Colonic mucosa (tissue), 4 donors: ENCODE measurements around the gene BOLA3. TPM values are rescaled to one million over a fixed set of nuclear protein-coding genes. Genes with fewer than 3 reads are reported as not detected.
"Not testable (repeated sequence)": the region's sequence is repeated elsewhere in the genome, so short reads cannot be mapped to it uniquely, and the experiment has no call there.

Experiments
- DNase-seq: peaks from one replicate; pipeline ENCODE4 v3.0.0-alpha.2; 2020
- H3K27ac ChIP-seq: fragments of 200-600 bp; one replicate; pipeline ENCODE4 v1.8.0; 2021
- H3K27me3 ChIP-seq: fragments of 200-600 bp; one replicate; pipeline ENCODE4 v1.8.0; 2021
- H3K36me3 ChIP-seq: fragments of 200-600 bp; one replicate; pipeline ENCODE4 v1.8.0; 2021
- H3K4me1 ChIP-seq: fragments of 200-600 bp; one replicate; pipeline ENCODE4 v1.8.0; 2021; ENCODE audit warnings: mild to moderate bottlenecking
- H3K4me3 ChIP-seq: fragments of 200-600 bp; one replicate; pipeline ENCODE4 v1.8.0; 2021
- H3K9ac ChIP-seq, 2 donors: one replicate each; pipeline ENCODE4 v1.7.0; 2013; ENCODE audit warnings: control low read depth in 2 of 2, low read depth in 2 of 2, low read length in 2 of 2
- H3K9me3 ChIP-seq: fragments of 200-600 bp; one replicate; pipeline ENCODE4 v1.8.0; 2021
- CTCF ChIP-seq: fragments of 200-600 bp; IDR thresholded peaks from one replicate; pipeline ENCODE4 v1.8.0; 2022; ENCODE audit warnings: antibody characterized with exemption, mild to moderate bottlenecking
- intact Hi-C: fragments of 100-400 bp; cut with DNase I; formaldehyde crosslinking; loops from one replicate; pipeline ENCODE4 v1.14.1; 2022
- total RNA-seq, 2 donors: library from RNA; stranded (reverse); fragmentation: NEBNext Ultra II Directional in 1 of 2; extraction: Animal tissue kit (Norgen Biotek cat#: 25700) in 1 of 2; gene quantifications; one replicate each; pipeline ENCODE4 v1.2.1, GENCODE V29; 2021
- donor health status: healthy.
- donor health status: DM: no; HTN: no; CAD: no.
- donor health status: DM: no; HTN: no; CAD: no.

Gene BOLA3
- total RNA-seq, 2 donors from 2014 or later, result 44.8 to 95.1 TPM

- TF ChIP-seq CTCF, result no peak
- no peak overlapping the region for H3K27ac ChIP-seq
- no peak for DNase-seq
- H3K27me3 ChIP-seq, result no peaks in the 10 kb centered on the region
- no peak overlapping the region for H3K4me3 ChIP-seq
- intact Hi-C loops, result no loop called here
- H3K4me1 ChIP-seq, result no peaks in the 10 kb centered on the region
- no peak overlapping the region for H3K9ac ChIP-seq
- H3K9me3 ChIP-seq, result no peaks in the 10 kb centered on the region
- no peaks in the 10 kb centered on the region for H3K36me3 ChIP-seq
Observed at GRCh38 chr2:74137651-74138599, 9.8 kb downstream of the BOLA3 start.

- Histone ChIP-seq H3K9me3 (no peaks in the 10 kb centered on the region), H3K27me3 (no peaks in the 10 kb centered on the region), H3K4me1 (no peaks in the 10 kb centered on the region), H3K9ac (no peak overlapping the region), H3K4me3 (no peak overlapping the region), H3K27ac (no peak overlapping the region), H3K36me3 (no peaks in the 10 kb centered on the region)
- DNase-seq, result no peak
- intact Hi-C loops, result no loop called here
- TF ChIP-seq CTCF, result no peak
Observed at GRCh38 chr2:74131901-74132300, 15.8 kb downstream of the BOLA3 start.

- Histone ChIP-seq H3K36me3 (no peaks in the 10 kb centered on the region), H3K4me1 (no peaks in the 10 kb centered on the region), H3K4me3 (no peak overlapping the region), H3K27ac (no peak overlapping the region), H3K27me3 (no peaks in the 10 kb centered on the region), H3K9ac (no peak overlapping the region), H3K9me3 (no peaks in the 10 kb centered on the region)
- no peak for TF ChIP-seq CTCF
- DNase-seq, result no peak
- intact Hi-C loops, result no loop called here
Observed at GRCh38 chr2:74130211-74130995, 17.3 kb downstream of the BOLA3 start.

- intact Hi-C loops, result no loop called here
- H3K36me3 ChIP-seq, result no peaks in the 10 kb centered on the region
- no peaks in the 10 kb centered on the region for H3K4me1 ChIP-seq
- no peak for TF ChIP-seq CTCF
- DNase-seq, result no peak
- no peak overlapping the region for H3K4me3 ChIP-seq
- no peaks in the 10 kb centered on the region for H3K9me3 ChIP-seq
- H3K27me3 ChIP-seq, result no peaks in the 10 kb centered on the region
- no peak overlapping the region for H3K9ac ChIP-seq
- H3K27ac ChIP-seq, result no peak overlapping the region
Observed at GRCh38 chr2:74128206-74128605, 19.5 kb downstream of the BOLA3 start.

GRCh38 chr2:74123955-74124354 is 23.8 kb downstream of the BOLA3 start:
- H3K27ac ChIP-seq, intact Hi-C loops, DNase-seq, H3K4me3 ChIP-seq, H3K4me1 ChIP-seq, H3K9ac ChIP-seq, H3K9me3 ChIP-seq, H3K36me3 ChIP-seq, H3K27me3 ChIP-seq: not testable (repeated sequence)

- H3K9ac ChIP-seq, H3K9me3 ChIP-seq, H3K27me3 ChIP-seq, intact Hi-C loops, H3K36me3 ChIP-seq, DNase-seq, H3K27ac ChIP-seq, H3K4me1 ChIP-seq, H3K4me3 ChIP-seq: not testable (repeated sequence)
Observed at GRCh38 chr2:74121846-74122245, 25.9 kb downstream of the BOLA3 start.
